BLaER1 treated with 17β-estradiol and CSF1 and Interleukin-3, amounts not matched to agents 10 nM and 100 nM (cell line): ENCODE measurements around the gene BORA.

Source experiments
- H3K27ac ChIP-seq, 11 experiments: shearing (Covaris generic); formaldehyde crosslinking; 2 replicates each; pipeline ENCODE4 v1.8.1; 2022
- H3K27me3 ChIP-seq, 11 experiments: shearing (Covaris generic); formaldehyde crosslinking; 2 replicates each; pipeline ENCODE4 v1.8.1; 2022
- H3K36me3 ChIP-seq, 11 experiments: shearing (Covaris generic); formaldehyde crosslinking; 2 replicates each; pipeline ENCODE4 v1.8.1; 2022
- H3K4me1 ChIP-seq, 10 experiments: shearing (Covaris generic); formaldehyde crosslinking; 2 replicates each; pipeline ENCODE4 v1.8.1; 2022
- H3K4me2 ChIP-seq, 11 experiments: shearing (Covaris generic); formaldehyde crosslinking; 2 replicates each; pipeline ENCODE4 v1.8.1; 2022
- H3K4me3 ChIP-seq, 10 experiments: shearing (Covaris generic); formaldehyde crosslinking; 2 replicates each; pipeline ENCODE4 v1.8.1; 2022
- H3K9ac ChIP-seq, 11 experiments: shearing (Covaris generic); formaldehyde crosslinking; 2 replicates each; pipeline ENCODE4 v1.8.1; 2022
- H3K9me3 ChIP-seq, 11 experiments: shearing (Covaris generic); formaldehyde crosslinking; replicated peaks in 1 of 11; 2 replicates each; pipeline ENCODE4 v1.8.1; 2022
- H4K20me1 ChIP-seq, 11 experiments: shearing (Covaris generic); formaldehyde crosslinking; 2 replicates each; pipeline ENCODE4 v1.8.1; 2022
- Cebpa-rat ChIP-seq, 11 experiments: shearing (Covaris generic); IDR thresholded peaks; 2 replicates each; pipeline ENCODE4 v1.8.1; 2022

Gene BORA

GRCh38 chr13:72727417-72728289 is at the start of gene BORA, which contains the start of gene MZT1:
TSS of gene BORA (plus strand) at chr13:72727923. CDS start at chr13:72728941, 1,018 bp downstream.
TSS of gene MZT1 (minus strand) at chr13:72727629. CDS start at chr13:72727602, 27 bp downstream.
- Histone ChIP-seq H3K36me3 (peaks cover 14 to 69% (median 60%) of the 10 kb centered on the region in 11 experiments; a peak in 21 of 22 replicates), H3K9me3 (peaks cover 0 to 17% (median under 1%) of the 10 kb centered on the region in 11 experiments; a peak in 8 of 22 replicates), H3K27ac (peak within 1 kb of the TSS; percentile 65 to 91 (median 88); a peak in 21 of 22 replicates), H3K4me2 (peak within 1 kb of the TSS; percentile 86 to 98 (median 93)), H3K4me3 (peak within 1 kb of the TSS; percentile 78 to 94 (median 85)), H3K9ac (peak within 1 kb of the TSS; percentile 84 to 93 (median 88)), H3K27me3 (no peaks in the 10 kb centered on the region), H3K4me1 (peaks cover 15 to 38% (median 29%) of the 10 kb centered on the region in 10 experiments), H4K20me1 (peaks cover 0 to 13% (median 3%) of the 10 kb centered on the region in 11 experiments; a peak in 8 of 22 replicates)
- TF ChIP-seq Cebpa-rat (IDR thresholded peaks at IDR 0.05), result no peak

- H3K4me3 ChIP-seq, result no peak overlapping the region
- no peak for TF ChIP-seq Cebpa-rat (IDR thresholded peaks at IDR 0.05)
Observed at GRCh38 chr13:72678312-72678711, 49.4 kb upstream of the BORA start.

GRCh38 chr13:72680353-72680752 is 47.4 kb upstream of the BORA start:
- Histone ChIP-seq H3K4me2 (no peak overlapping the region), H4K20me1 (no peaks in the 10 kb centered on the region), H3K36me3 (no peaks in the 10 kb centered on the region), H3K9ac (no peak overlapping the region), H3K4me1 (peaks cover 0 to 4% (median 0%) of the 10 kb centered on the region in 10 experiments; a peak in 1 of 20 replicates), H3K27me3 (no peaks in the 10 kb centered on the region), H3K4me3 (no peak overlapping the region), H3K9me3 (no peaks in the 10 kb centered on the region), H3K27ac (no peak overlapping the region)
- no peak for TF ChIP-seq Cebpa-rat (IDR thresholded peaks at IDR 0.05)

More at GRCh38 chr13:72678312-72678711, 49.4 kb upstream of the BORA start:
- Histone ChIP-seq H3K4me1 (peaks cover 0 to 4% (median 0%) of the 10 kb centered on the region in 10 experiments; a peak in 1 of 20 replicates), H3K36me3 (no peaks in the 10 kb centered on the region), H3K9ac (no peak overlapping the region), H3K27ac (no peak overlapping the region), H3K27me3 (no peaks in the 10 kb centered on the region), H3K9me3 (no peaks in the 10 kb centered on the region), H4K20me1 (no peaks in the 10 kb centered on the region), H3K4me2 (no peak overlapping the region)

- Histone ChIP-seq H3K4me1 (no peaks in the 10 kb centered on the region), H4K20me1 (no peaks in the 10 kb centered on the region), H3K4me2 (no peak overlapping the region), H3K4me3 (no peak overlapping the region), H3K36me3 (no peaks in the 10 kb centered on the region), H3K27me3 (no peaks in the 10 kb centered on the region), H3K27ac (no peak overlapping the region), H3K9ac (no peak overlapping the region), H3K9me3 (0 out of 22 replicates have a peak, but pooled peaks cover 0 to under 1% (median 0%) of the 10 kb centered on the region in 11 experiments)
- no peak for TF ChIP-seq Cebpa-rat (IDR thresholded peaks at IDR 0.05)
Observed at GRCh38 chr13:72686766-72687165, 41.0 kb upstream of the BORA start.

GRCh38 chr13:72689181-72689696 is 38.5 kb upstream of the BORA start:
- no peak for TF ChIP-seq Cebpa-rat (IDR thresholded peaks at IDR 0.05)
- H3K4me2 ChIP-seq, result no peak overlapping the region
- H3K4me3 ChIP-seq, result no peak overlapping the region

GRCh38 chr13:72692884-72693514 is 34.7 kb upstream of the BORA start:
- H4K20me1 ChIP-seq, result no peaks in the 10 kb centered on the region
- no peak overlapping the region for H3K4me2 ChIP-seq
- H3K27me3 ChIP-seq, result no peaks in the 10 kb centered on the region
- H3K27ac ChIP-seq, result no peak overlapping the region
- no peak for TF ChIP-seq Cebpa-rat (IDR thresholded peaks at IDR 0.05)
- H3K9me3 ChIP-seq, result peaks cover 8 to 18% (median 12%) of the 10 kb centered on the region in 11 experiments
- no peaks in the 10 kb centered on the region for H3K36me3 ChIP-seq
- peaks cover 0 to 5% (median 0%) of the 10 kb centered on the region in 10 experiments; a peak in 1 of 20 replicates for H3K4me1 ChIP-seq
- H3K9ac ChIP-seq, result no peak overlapping the region
- H3K4me3 ChIP-seq, result no peak overlapping the region

More at GRCh38 chr13:72689181-72689696, 38.5 kb upstream of the BORA start:
- H3K36me3 ChIP-seq, result no peaks in the 10 kb centered on the region
- H3K9me3 ChIP-seq, result peaks cover 8 to 18% (median 12%) of the 10 kb centered on the region in 11 experiments
- no peaks in the 10 kb centered on the region for H3K27me3 ChIP-seq
- no peaks in the 10 kb centered on the region for H3K4me1 ChIP-seq
- H4K20me1 ChIP-seq, result no peaks in the 10 kb centered on the region
- H3K27ac ChIP-seq, result no peak overlapping the region
- H3K9ac ChIP-seq, result no peak overlapping the region

- Histone ChIP-seq H3K4me1 (peaks cover 0 to 5% (median 0%) of the 10 kb centered on the region in 10 experiments; a peak in 1 of 20 replicates), H3K36me3 (no peaks in the 10 kb centered on the region)
- TF ChIP-seq Cebpa-rat (IDR thresholded peaks at IDR 0.05), result no peak
Observed at GRCh38 chr13:72693832-72694231, 33.9 kb upstream of the BORA start.

GRCh38 chr13:72694314-72694713 is 33.4 kb upstream of the BORA start:
- no peak overlapping the region for H3K4me2 ChIP-seq
- peaks cover 0 to 5% (median 0%) of the 10 kb centered on the region in 10 experiments; a peak in 1 of 20 replicates for H3K4me1 ChIP-seq
- H3K9ac ChIP-seq, result no peak overlapping the region
- H3K27me3 ChIP-seq, result no peaks in the 10 kb centered on the region
- H3K27ac ChIP-seq, result no peak overlapping the region
- peaks cover 8 to 18% (median 12%) of the 10 kb centered on the region in 11 experiments for H3K9me3 ChIP-seq
- H4K20me1 ChIP-seq, result no peaks in the 10 kb centered on the region
- TF ChIP-seq Cebpa-rat (IDR thresholded peaks at IDR 0.05), result no peak
- H3K36me3 ChIP-seq, result no peaks in the 10 kb centered on the region
- H3K4me3 ChIP-seq, result no peak overlapping the region

More at GRCh38 chr13:72693832-72694231, 33.9 kb upstream of the BORA start:
- H3K9me3 ChIP-seq, result peaks cover 8 to 18% (median 12%) of the 10 kb centered on the region in 11 experiments
- H3K27ac ChIP-seq, result no peak overlapping the region
- H3K27me3 ChIP-seq, result no peaks in the 10 kb centered on the region
- no peak overlapping the region for H3K9ac ChIP-seq
- no peak overlapping the region for H3K4me3 ChIP-seq
- no peaks in the 10 kb centered on the region for H4K20me1 ChIP-seq
- H3K4me2 ChIP-seq, result no peak overlapping the region

GRCh38 chr13:72696579-72696978 is 31.1 kb upstream of the BORA start:
- no peaks in the 10 kb centered on the region for H3K36me3 ChIP-seq
- H3K27ac ChIP-seq, result no peak overlapping the region
- peaks cover 8 to 18% (median 12%) of the 10 kb centered on the region in 11 experiments for H3K9me3 ChIP-seq
- no peaks in the 10 kb centered on the region for H3K27me3 ChIP-seq
- no peak for TF ChIP-seq Cebpa-rat (IDR thresholded peaks at IDR 0.05)
- no peak overlapping the region for H3K4me2 ChIP-seq
- no peak overlapping the region for H3K9ac ChIP-seq
- H3K4me1 ChIP-seq, result peaks cover 11 to 20% (median 14%) of the 10 kb centered on the region in 10 experiments
- H3K4me3 ChIP-seq, result no peak overlapping the region
- H4K20me1 ChIP-seq, result no peaks in the 10 kb centered on the region
